Endothelial cell (in vitro differentiated cells): Measurements from ENCODE around the gene ZNF22. TPM values are rescaled to one million over a fixed set of nuclear protein-coding genes. Genes with fewer than 3 reads are reported as not detected.

Experiments used
- DNase-seq: peaks from one replicate; pipeline ENCODE4 v3.0.0; 2021; ENCODE audit warnings: low spot score
- H3K27ac Mint-ChIP-seq: one replicate; pipeline ENCODE4 v1.8.0; 2021; ENCODE audit warnings: mixed read lengths, inconsistent platforms; ENCODE audit not compliant: unreplicated experiment
- H3K27me3 Mint-ChIP-seq: one replicate; pipeline ENCODE4 v1.8.0; 2021; ENCODE audit warnings: mild to moderate bottlenecking, moderate library complexity, mixed read lengths, inconsistent platforms; ENCODE audit not compliant: unreplicated experiment
- H3K36me3 Mint-ChIP-seq: one replicate; pipeline ENCODE4 v1.8.0; 2021; ENCODE audit warnings: mild to moderate bottlenecking, low read depth, mixed read lengths, inconsistent platforms; ENCODE audit not compliant: unreplicated experiment
- H3K4me1 Mint-ChIP-seq: one replicate; pipeline ENCODE4 v1.8.0; 2021; ENCODE audit warnings: mild to moderate bottlenecking, mixed read lengths, inconsistent platforms; ENCODE audit not compliant: unreplicated experiment
- H3K4me3 Mint-ChIP-seq: one replicate; pipeline ENCODE4 v1.8.0; 2021; ENCODE audit warnings: mild to moderate bottlenecking, mixed read lengths, inconsistent platforms; ENCODE audit not compliant: unreplicated experiment
- H3K9me3 Mint-ChIP-seq: one replicate; pipeline ENCODE4 v1.8.0; 2021; ENCODE audit warnings: mixed read lengths, inconsistent platforms; ENCODE audit not compliant: unreplicated experiment
- CTCF ChIP-seq: fragments of 200-600 bp; sonication (generic); IDR thresholded peaks from one replicate; pipeline ENCODE4 v1.5.0; 2021; ENCODE audit warnings: antibody characterized with exemption; ENCODE audit not compliant: unreplicated experiment
- total RNA-seq: library from RNA; stranded (reverse); fragmentation: NEBNext Ultra II Directional; extraction: Animal tissue kit (Norgen Biotek cat#: 25700); gene quantifications from one replicate; pipeline ENCODE4 v1.2.1, GENCODE V29; 2021; ENCODE audit not compliant: unreplicated experiment

Gene ZNF22
- total RNA-seq, 1 donor from 2014 or later = 39.2 TPM

DNA sequence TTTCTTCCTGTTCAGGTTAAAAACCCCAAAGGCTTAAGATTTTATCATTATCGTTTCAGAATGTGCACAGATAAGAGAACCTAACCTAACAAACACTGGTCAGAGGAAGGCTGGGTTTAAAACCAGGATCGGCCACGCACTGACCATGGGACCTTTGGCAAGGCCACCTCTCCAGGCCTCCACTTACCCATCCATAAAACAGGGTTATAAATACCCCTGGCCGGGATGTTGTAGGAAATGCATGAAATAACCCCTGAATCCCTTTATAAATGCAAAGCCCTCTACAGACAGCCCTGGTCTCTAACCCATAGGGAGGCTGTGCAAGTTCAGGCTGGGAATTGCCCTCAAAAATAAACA lies 22.5 kb upstream of the ZNF22 start:
- TF ChIP-seq CTCF = no peak
- Mint-ChIP-seq H3K27ac (no peak overlapping the region), H3K4me1 (peaks cover 37% of the 10 kb centered on the region), H3K9me3 (no peaks in the 10 kb centered on the region), H3K36me3 (no peaks in the 10 kb centered on the region), H3K4me3 (peak overlapping the region; percentile 77), H3K27me3 (peaks cover 15% of the 10 kb centered on the region)
- DNase-seq = no peak

GRCh38 chr10:44978570-44979280 lies 22.0 kb upstream of the ZNF22 start, which contains the start of gene DEPP1:
TSS of gene DEPP1 (minus strand) at chr10:44978809. CDS start at chr10:44978030, 779 bp downstream.
- no peaks in the 10 kb centered on the region for H3K36me3 Mint-ChIP-seq
- no peak for TF ChIP-seq CTCF
- H3K4me1 Mint-ChIP-seq = peaks cover 38% of the 10 kb centered on the region
- peak within 1 kb of the TSS; percentile 57 for H3K27ac Mint-ChIP-seq
- H3K4me3 Mint-ChIP-seq = peak within 1 kb of the TSS; percentile 77
- H3K9me3 Mint-ChIP-seq = no peaks in the 10 kb centered on the region
- DNase-seq = peak; percentile 83
- H3K27me3 Mint-ChIP-seq = peaks cover 15% of the 10 kb centered on the region

- peaks cover 15% of the 10 kb centered on the region for H3K27me3 Mint-ChIP-seq
- peaks cover 42% of the 10 kb centered on the region for H3K4me1 Mint-ChIP-seq
- no peaks in the 10 kb centered on the region for H3K9me3 Mint-ChIP-seq
- no peaks in the 10 kb centered on the region for H3K36me3 Mint-ChIP-seq
- H3K27ac Mint-ChIP-seq = no peak overlapping the region
- H3K4me3 Mint-ChIP-seq = no peak overlapping the region
- no peak for DNase-seq
- TF ChIP-seq CTCF = no peak
These were observed 21.2 kb upstream of the ZNF22 start for GRCh38 chr10:44979281-44980191.

- Mint-ChIP-seq H3K9me3 (no peaks in the 10 kb centered on the region), H3K27me3 (peaks cover 21% of the 10 kb centered on the region), H3K27ac (no peak overlapping the region), H3K4me3 (no peak overlapping the region), H3K36me3 (no peaks in the 10 kb centered on the region), H3K4me1 (peaks cover 52% of the 10 kb centered on the region)
- no peak for TF ChIP-seq CTCF
- DNase-seq = no peak
These were observed 20.2 kb upstream of the ZNF22 start for GRCh38 chr10:44980309-44981171.
